ENCODE data around the gene CDC20.
"Not testable (repeated sequence)": the region's sequence is repeated elsewhere in the genome, so short reads cannot be mapped to it uniquely, and the experiment has no call there.

CDC20 gene

GRCh38 chr1:43386676-43387075, 27.9 kb downstream of the CDC20 start:
- DNase-seq: no peak

- DNase-seq: no peak
These were observed 29.3 kb downstream of the CDC20 start for GRCh38 chr1:43387976-43388599.

- DNase-seq: no peak
These were observed 29.8 kb downstream of the CDC20 start for GRCh38 chr1:43388613-43389012.

- peak; percentile 95 for DNase-seq
These were observed 30.8 kb downstream of the CDC20 start, which contains the start of the genes MED8 and SZT2 for GRCh38 chr1:43389326-43390313. TSS of gene MED8 (minus strand) at chr1:43389800. CDS start at chr1:43389764, 36 bp downstream. TSS of gene SZT2 (plus strand) at chr1:43389899. CDS start at chr1:43389969, 70 bp downstream.

GRCh38 chr1:43392702-43393101, 33.9 kb downstream of the CDC20 start:
- no peak for DNase-seq

GRCh38 chr1:43395523-43395922, 36.7 kb downstream of the CDC20 start:
- DNase-seq: no peak

GRCh38 chr1:43396059-43396458, 37.3 kb downstream of the CDC20 start:
- no peak for DNase-seq

GRCh38 chr1:43398227-43398626, 39.4 kb downstream of the CDC20 start:
- DNase-seq: peak; percentile 77

GRCh38 chr1:43400441-43400840, 41.7 kb downstream of the CDC20 start:
- DNase-seq: not testable (repeated sequence)

GRCh38 chr1:43402089-43402865, 43.5 kb downstream of the CDC20 start:
- DNase-seq: peak; percentile 68

- no peak for DNase-seq
These were observed 45.6 kb downstream of the CDC20 start for GRCh38 chr1:43404353-43404752.

GRCh38 chr1:43405219-43405875, 46.6 kb downstream of the CDC20 start:
- peak; percentile 99 for DNase-seq

- DNase-seq: no peak
These were observed 47.1 kb downstream of the CDC20 start for GRCh38 chr1:43405876-43406234.

GRCh38 chr1:43410571-43410970, 51.8 kb downstream of the CDC20 start:
- DNase-seq: no peak
